Upper lobe of left lung (tissue), 6 donors: Measurements from ENCODE around the gene NACC2. TPM values are rescaled to one million over a fixed set of nuclear protein-coding genes. Genes with fewer than 3 reads are reported as not detected.
"Not testable (repeated sequence)": the region's sequence is repeated elsewhere in the genome, so short reads cannot be mapped to it uniquely, and the experiment has no call there.

Experiments
- ATAC-seq, 2 donors: fragments of 200-7000 bp; cut with Tn5 transposase; one replicate each; pipeline ENCODE4 v1.9.1; 2022; ENCODE audit warnings: mild to moderate bottlenecking in 2 of 2, moderate library complexity in 2 of 2; ENCODE audit not compliant: low FRiP score in 2 of 2
- DNase-seq, 2 donors: peaks; one replicate each; pipeline ENCODE4 v3.0.0-alpha.2; 2019 to 2020
- H3K27ac ChIP-seq, 4 donors: fragments of 200-600 bp; sonication (generic); one replicate each; pipeline ENCODE4 v1.5.1; 2016 to 2019
- H3K27me3 ChIP-seq, 4 donors: fragments of 200-600 bp; sonication (generic); one replicate each; pipeline ENCODE4 v1.5.1; 2017 to 2019
- H3K36me3 ChIP-seq, 4 donors: fragments of 200-600 bp; sonication (generic); one replicate each; pipeline ENCODE4 v1.5.1; 2016 to 2019
- H3K4me1 ChIP-seq, 4 donors: fragments of 200-600 bp; sonication (generic); one replicate each; pipeline ENCODE4 v1.5.1; 2018 to 2019
- H3K4me3 ChIP-seq, 4 donors: fragments of 200-600 bp; sonication (generic); one replicate each; pipeline ENCODE4 v1.5.1; 2017 to 2019; ENCODE audit warnings: mild to moderate bottlenecking in 2 of 4, moderate library complexity in 1 of 4
- H3K9me3 ChIP-seq, 4 donors: fragments of 200-600 bp; sonication (generic); one replicate each; pipeline ENCODE4 v1.5.1; 2018 to 2019
- CTCF ChIP-seq, 6 experiments: fragments of 450-650 bp in 4 of 6; fragments of 200-600 bp in 2 of 6; sonication (generic) in 2 of 6; IDR thresholded peaks; one replicate each; pipeline ENCODE4 v1.5.1; 2016 to 2019; ENCODE audit warnings: antibody characterized with exemption in 6 of 6
- EP300 ChIP-seq, 4 donors: sonication (generic); formaldehyde crosslinking; IDR thresholded peaks; one replicate each; pipeline ENCODE4 v1.5.1; 2017; ENCODE audit warnings: antibody characterized with exemption in 4 of 4, control low read depth in 2 of 4
- POLR2A ChIP-seq, 4 donors: fragments of 450-650 bp; IDR thresholded peaks; one replicate each; pipeline ENCODE4 v1.5.1; 2016 to 2017; ENCODE audit warnings: antibody characterized with exemption in 4 of 4, mild to moderate bottlenecking in 2 of 4
- POLR2AphosphoS5 ChIP-seq, 2 donors: sonication (generic); formaldehyde crosslinking; IDR thresholded peaks; one replicate each; pipeline ENCODE4 v1.5.1; 2017; ENCODE audit warnings: antibody characterized with exemption in 2 of 2
- WGBS, 2 donors: methylation state at CpG; one replicate each; pipeline ENCODE4 v1.1.5; 2017 to 2018; 5-methylcytosine and 5-hydroxymethylcytosine counted together
- total RNA-seq, 6 donors: library from RNA; depleted of rRNA in 4 of 6; stranded (reverse); fragments of >200 nt in 4 of 6; gene quantifications; one replicate each; pipeline versions ENCODE4 v1.1.0 to v1.2.1, GENCODE V29; 2016 to 2021
- donor health status: DM: no; HTN: no; CAD: no; lungs with moderate emphysema.
- donor health status: DM: no; HTN: yes; CAD: no; lungs with severe emphysema.

Gene NACC2
- total RNA-seq, 6 donors from 2014 or later: 16.8 to 38.4 (median 31.3) TPM

DNA sequence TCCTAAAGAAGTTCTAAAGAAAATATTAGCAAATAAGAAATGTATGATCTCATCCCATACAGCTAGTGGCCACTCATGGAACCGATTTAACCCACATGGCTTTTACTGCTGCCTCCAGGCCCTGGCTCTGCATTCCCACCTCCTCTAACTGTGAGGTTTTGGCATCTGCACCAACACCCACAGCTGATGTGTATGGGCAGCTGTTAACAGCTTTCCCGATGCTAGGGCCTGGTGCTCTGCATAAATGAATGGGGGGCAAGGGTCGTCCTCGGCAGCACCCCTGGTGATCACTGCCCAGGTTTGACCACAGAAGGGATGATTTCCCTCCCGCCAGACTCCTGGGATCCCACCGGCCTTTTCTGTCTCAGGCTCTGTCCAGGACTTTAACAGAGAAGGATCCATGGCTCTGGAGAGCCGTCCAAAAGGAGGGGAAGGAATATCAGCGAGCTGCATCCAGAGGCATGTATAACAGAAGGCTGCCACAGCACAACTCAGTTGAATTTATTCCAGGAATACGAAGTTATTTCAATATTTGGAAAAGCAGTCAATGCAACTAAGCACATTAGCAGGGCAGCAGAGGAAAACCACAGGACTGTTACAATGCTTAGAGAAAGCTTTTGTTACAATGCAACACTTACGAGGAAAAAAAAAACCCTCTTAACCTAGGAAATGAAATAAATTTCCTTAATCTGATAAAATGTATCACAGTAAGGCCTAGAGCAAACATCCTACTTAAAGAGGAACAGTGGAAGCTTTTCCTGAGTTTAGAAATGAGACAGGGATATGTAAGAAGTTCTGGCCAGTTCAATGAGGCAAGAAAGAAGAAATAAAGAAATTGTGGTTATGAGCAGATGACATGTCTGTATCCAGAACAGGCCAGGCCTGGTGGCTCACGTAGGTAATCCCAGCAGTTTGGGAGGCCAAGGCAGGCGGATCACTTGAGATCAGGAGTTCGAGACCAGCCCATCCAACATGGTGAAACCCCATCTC, 63.1 kb downstream of the NACC2 start:
- Histone ChIP-seq H3K4me1 (peaks cover 8 to 39% (median 25%) of the 10 kb centered on the region in 4 donors), H3K27ac (peak overlapping the region in 3 of 4 donors; percentile 56 to 67 (median 64)), H3K9me3 (peaks cover 0 to 4% (median under 1%) of the 10 kb centered on the region in 4 donors), H3K4me3 (no peak overlapping the region), H3K27me3 (no peaks in the 10 kb centered on the region), H3K36me3 (peaks cover 0 to 10% (median 3%) of the 10 kb centered on the region in 4 donors)
- 59 to 70% methylated on average over 13 of the region's 13 CpGs for WGBS, 2 donors
- no peak for ATAC-seq
- DNase-seq: peak in 1 of 2 donors; percentile 20
- TF ChIP-seq EP300 (IDR thresholded peaks at IDR 0.05) (no peak), CTCF (IDR thresholded peaks at IDR 0.05) (no peak), POLR2A (IDR thresholded peaks at IDR 0.05) (no peak), POLR2AphosphoS5 (IDR thresholded peaks at IDR 0.05) (no peak)

- no peak for DNase-seq
- no peak overlapping the region for H3K4me3 ChIP-seq
- peak overlapping the region in 1 of 4 donors; percentile 67 for H3K27ac ChIP-seq
- no peak for ATAC-seq
- peaks cover 0 to 10% (median 3%) of the 10 kb centered on the region in 4 donors for H3K36me3 ChIP-seq
- H3K4me1 ChIP-seq: peaks cover 8 to 39% (median 25%) of the 10 kb centered on the region in 4 donors
- no peaks in the 10 kb centered on the region for H3K27me3 ChIP-seq
- no peaks in the 10 kb centered on the region for H3K9me3 ChIP-seq
- 94 to 98% methylated on average over 8 of the region's 8 CpGs for WGBS, 2 donors
- TF ChIP-seq POLR2AphosphoS5 (IDR thresholded peaks at IDR 0.05) (no peak), CTCF (IDR thresholded peaks at IDR 0.05) (no peak), EP300 (IDR thresholded peaks at IDR 0.05) (no peak), POLR2A (IDR thresholded peaks at IDR 0.05) (no peak)
These were observed 64.0 kb downstream of the NACC2 start for GRCh38 chr9:136031094-136031493.

GRCh38 chr9:136029556-136029955, 65.5 kb downstream of the NACC2 start:
- ATAC-seq (no peak), DNase-seq (peak in 1 of 2 donors; percentile 66)
- 97% methylated on average over 8 of the region's 12 CpGs; no CpG with 5 or more reads in 1 of the 2 donors for WGBS, 2 donors
- Histone ChIP-seq H3K4me3 (no peak overlapping the region), H3K4me1 (peaks cover 8 to 42% (median 30%) of the 10 kb centered on the region in 4 donors), H3K27ac (no peak overlapping the region), H3K9me3 (no peaks in the 10 kb centered on the region), H3K27me3 (no peaks in the 10 kb centered on the region), H3K36me3 (peaks cover 0 to 10% (median 3%) of the 10 kb centered on the region in 4 donors)
- no peak for TF ChIP-seq POLR2AphosphoS5 (IDR thresholded peaks at IDR 0.05)

DNA sequence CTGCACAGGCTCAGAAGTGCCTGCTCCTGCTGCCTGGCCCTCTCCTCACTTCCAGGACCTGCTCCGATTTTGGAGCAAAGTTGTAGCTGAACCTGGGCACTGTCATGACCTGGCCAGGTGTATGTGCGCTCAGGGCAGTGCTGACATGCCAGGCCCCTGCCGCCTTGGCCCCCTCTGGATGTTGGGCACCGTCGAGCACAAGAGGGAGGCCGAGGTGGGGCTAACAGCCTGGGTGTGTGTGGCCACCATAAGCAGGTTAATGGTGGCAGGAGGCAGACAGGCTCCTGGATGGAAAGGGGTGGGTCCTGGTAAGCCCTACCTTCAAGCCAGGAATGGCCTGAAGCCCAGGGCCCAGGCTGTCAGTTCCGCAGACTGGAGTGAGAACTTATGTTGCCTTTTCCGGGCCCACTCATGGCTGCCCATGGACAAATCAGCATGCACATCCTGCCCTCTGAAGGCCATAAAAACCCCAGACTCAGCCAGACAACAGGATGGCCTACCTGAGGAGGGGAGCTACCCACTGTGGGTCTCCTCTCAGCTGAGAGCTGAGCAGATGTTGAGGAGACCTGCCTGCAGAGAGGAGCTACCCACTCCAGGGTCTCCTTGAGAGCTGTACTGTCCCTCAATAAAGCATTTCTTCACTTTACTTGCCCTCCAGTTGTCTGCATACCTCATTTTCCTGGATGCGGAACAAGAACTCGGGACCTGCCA, 66.2 kb downstream of the NACC2 start:
- WGBS, 2 donors: 86 to 89% methylated on average over 9 to 10 of the region's 10 CpGs
- DNase-seq: peak; percentile 19 to 48
- TF ChIP-seq POLR2A (IDR thresholded peaks at IDR 0.05) (no peak), EP300 (IDR thresholded peaks at IDR 0.05) (no peak)

GRCh38 chr9:136026943-136027289, 68.2 kb downstream of the NACC2 start:
- not testable (repeated sequence) for H3K4me3 ChIP-seq, ATAC-seq, H3K27me3 ChIP-seq, H3K27ac ChIP-seq, H3K9me3 ChIP-seq
- Histone ChIP-seq H3K4me1 (peaks cover 7 to 46% (median 26%) of the 10 kb centered on the region in 4 donors), H3K36me3 (peaks cover 0 to 11% (median 5%) of the 10 kb centered on the region in 4 donors)
- DNase-seq: peak in 1 of 2 donors; percentile 13
- 91% methylated on average over 8 of the region's 8 CpGs for WGBS, 2 donors

More for the DNA sequence above, 66.2 kb downstream of the NACC2 start:
- ATAC-seq: no peak
- Histone ChIP-seq H3K27me3 (no peaks in the 10 kb centered on the region), H3K9me3 (no peaks in the 10 kb centered on the region), H3K36me3 (peaks cover 0 to 10% (median 3%) of the 10 kb centered on the region in 4 donors), H3K4me1 (peaks cover 8 to 47% (median 33%) of the 10 kb centered on the region in 4 donors), H3K4me3 (no peak overlapping the region), H3K27ac (peak overlapping the region in 2 of 4 donors; percentile 44 to 53)
